PC-3 (cell line): ENCODE measurements around the gene ADCY9. TPM values are rescaled to one million over a fixed set of nuclear protein-coding genes. Genes with fewer than 3 reads are reported as not detected.

Source experiments
- ATAC-seq: fragments of 200-7000 bp; cut with Tn5 transposase; 2 replicates; pipeline ENCODE4 v1.9.1; 2020; ENCODE audit warnings: mild to moderate bottlenecking, moderate library complexity
- BruUV-seq: library from RNA; stranded (reverse); fragments of 400-500 nt; replicated peaks from 2 replicates; lab custom pipeline; 2021; lab: Mats Ljungman, UMichigan
- CTCF ChIA-PET: fragments of 300-600 bp; sonication (Branson Sonifier 250); formaldehyde crosslinking; loops from one replicate; lab custom pipeline; 2022; ENCODE audit warnings: antibody characterized with exemption; lab: Charles Lee
- POLR2A ChIA-PET: fragments of 300-600 bp; sonication (Branson Sonifier 250); formaldehyde crosslinking; loops from one replicate; lab custom pipeline; 2022; ENCODE audit warnings: antibody characterized with exemption; ENCODE audit not compliant: unreplicated experiment; lab: Charles Lee
- DNase-seq: peaks from one replicate; pipeline ENCODE4 v3.0.0-alpha.2; 2015
- H2AFZ ChIP-seq: fragments of 300-600 bp; sonication (generic); 2 replicates; pipeline ENCODE4 v1.6.0; 2016; ENCODE audit warnings: antibody characterized with exemption, low read length
- H3F3A ChIP-seq: fragments of 300-600 bp; sonication (generic); one replicate; pipeline ENCODE4 v1.6.0; 2017; ENCODE audit warnings: antibody characterized with exemption, low read length, control low read depth, mild to moderate bottlenecking; ENCODE audit not compliant: unreplicated experiment
- H3K27ac ChIP-seq: fragments of 300-600 bp; sonication (generic); 2 replicates; pipeline ENCODE4 v1.5.1; 2016; ENCODE audit warnings: mild to moderate bottlenecking, low read length
- H3K27me3 ChIP-seq: fragments of 300-600 bp; sonication (generic); 2 replicates; pipeline ENCODE4 v1.6.1; 2016; ENCODE audit warnings: low read length, mixed read lengths
- H3K36me3 ChIP-seq: fragments of 300-600 bp; sonication (generic); 2 replicates; pipeline ENCODE4 v1.6.1; 2016; ENCODE audit warnings: low read depth, mixed run types, low read length, mixed read lengths
- H3K4me1 ChIP-seq: fragments of 300-600 bp; sonication (generic); 2 replicates; pipeline ENCODE4 v1.5.1; 2016; ENCODE audit warnings: low read length; ENCODE audit not compliant: insufficient read depth
- H3K4me2 ChIP-seq: fragments of 300-600 bp; sonication (generic); 2 replicates; pipeline ENCODE4 v1.6.0; 2016; ENCODE audit warnings: low read length
- H3K4me3 ChIP-seq: fragments of 300-600 bp; sonication (generic); 2 replicates; pipeline ENCODE4 v1.5.1; 2016; ENCODE audit warnings: mild to moderate bottlenecking, low read length, mixed read lengths
- H3K79me2 ChIP-seq: fragments of 300-600 bp; sonication (generic); 2 replicates; pipeline ENCODE4 v1.6.1; 2017; ENCODE audit warnings: low read length, mixed read lengths
- H3K9ac ChIP-seq: fragments of 300-600 bp; sonication (generic); 2 replicates; pipeline ENCODE4 v1.6.0; 2016; ENCODE audit warnings: mild to moderate bottlenecking, low read length
- H3K9me2 ChIP-seq: fragments of 300-600 bp; sonication (generic); replicated peaks from 2 replicates; pipeline ENCODE4 v1.6.1; 2016; ENCODE audit warnings: mixed run types, low read length, mixed read lengths
- H3K9me3 ChIP-seq: fragments of 300-600 bp; sonication (generic); 2 replicates; pipeline ENCODE4 v1.6.1; 2016; ENCODE audit warnings: low read length, mixed read lengths
- H4K20me1 ChIP-seq: fragments of 300-600 bp; sonication (generic); 2 replicates; pipeline ENCODE4 v1.6.1; 2016; ENCODE audit warnings: low read length, mixed read lengths
- EZH2 ChIP-seq: fragments of 300-600 bp; sonication (generic); IDR thresholded peaks from one replicate; pipeline ENCODE4 v1.6.1; 2017; ENCODE audit warnings: antibody characterized with exemption, mild to moderate bottlenecking, low read length; ENCODE audit not compliant: unreplicated experiment
- EZH2phosphoT487 ChIP-seq: fragments of 300-600 bp; sonication (generic); IDR thresholded peaks from 2 replicates; pipeline ENCODE4 v1.6.1; 2018; ENCODE audit warnings: mild to moderate bottlenecking, antibody characterized with exemption, low read length, borderline replicate concordance
- intact Hi-C: fragments of 100-400 bp; cut with micrococcal nuclease; formaldehyde crosslinking; loops from 2 replicates; pipeline ENCODE4 v1.9.0; 2023
- total RNA-seq: library from RNA; depleted of rRNA; stranded (reverse); fragments of >200 nt; gene quantifications from 2 replicates; pipeline ENCODE4 v1.2.3, GENCODE V29; 2014
- TF ChIP-seq, protein P1 (sequence below): fragments of 300-600 bp; sonication (generic); conservative IDR thresholded peaks from 2 replicates; pipeline ENCODE4 v1.5.1; 2017; ENCODE audit warnings: antibody characterized with exemption, low read depth, mild to moderate bottlenecking, low read length

ADCY9 gene
- total RNA-seq, 1 experiment from 2014 or later, result 6.2 TPM

- ATAC-seq, result no peak
- no peak overlapping the region for H3K4me3 ChIP-seq
- intact Hi-C loops, result no loop called here
- H4K20me1 ChIP-seq, result no peaks in the 10 kb centered on the region
- H3K79me2 ChIP-seq, result no peaks in the 10 kb centered on the region
- no peaks in the 10 kb centered on the region for H3K9me2 ChIP-seq
- no peak overlapping the region for H3K9ac ChIP-seq
- DNase-seq, result no peak
- BruUV-seq, result no TSS peak
- TF ChIP-seq, protein P1, sequence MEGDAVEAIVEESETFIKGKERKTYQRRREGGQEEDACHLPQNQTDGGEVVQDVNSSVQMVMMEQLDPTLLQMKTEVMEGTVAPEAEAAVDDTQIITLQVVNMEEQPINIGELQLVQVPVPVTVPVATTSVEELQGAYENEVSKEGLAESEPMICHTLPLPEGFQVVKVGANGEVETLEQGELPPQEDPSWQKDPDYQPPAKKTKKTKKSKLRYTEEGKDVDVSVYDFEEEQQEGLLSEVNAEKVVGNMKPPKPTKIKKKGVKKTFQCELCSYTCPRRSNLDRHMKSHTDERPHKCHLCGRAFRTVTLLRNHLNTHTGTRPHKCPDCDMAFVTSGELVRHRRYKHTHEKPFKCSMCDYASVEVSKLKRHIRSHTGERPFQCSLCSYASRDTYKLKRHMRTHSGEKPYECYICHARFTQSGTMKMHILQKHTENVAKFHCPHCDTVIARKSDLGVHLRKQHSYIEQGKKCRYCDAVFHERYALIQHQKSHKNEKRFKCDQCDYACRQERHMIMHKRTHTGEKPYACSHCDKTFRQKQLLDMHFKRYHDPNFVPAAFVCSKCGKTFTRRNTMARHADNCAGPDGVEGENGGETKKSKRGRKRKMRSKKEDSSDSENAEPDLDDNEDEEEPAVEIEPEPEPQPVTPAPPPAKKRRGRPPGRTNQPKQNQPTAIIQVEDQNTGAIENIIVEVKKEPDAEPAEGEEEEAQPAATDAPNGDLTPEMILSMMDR, result no peak
- TF ChIP-seq EZH2 (no peak), EZH2phosphoT487 (no peak)
- H3K4me2 ChIP-seq, result no peak overlapping the region
- H3K27me3 ChIP-seq, result no peaks in the 10 kb centered on the region
- no peaks in the 10 kb centered on the region for H3K36me3 ChIP-seq
- H3F3A ChIP-seq, result no peaks in the 10 kb centered on the region
- H3K9me3 ChIP-seq, result no peaks in the 10 kb centered on the region
- ChIA-PET POLR2A (no interaction called here), CTCF (no interaction called here)
- no peaks in the 10 kb centered on the region for H3K4me1 ChIP-seq
- H3K27ac ChIP-seq, result no peak overlapping the region
- no peak overlapping the region for H2AFZ ChIP-seq
Observed at GRCh38 chr16:4082474-4083044, 33.7 kb downstream of the ADCY9 start.

GRCh38 chr16:4081521-4082021 lies 34.7 kb downstream of the ADCY9 start:
- POLR2A ChIA-PET, result no interaction called here
- no peak for DNase-seq
- H3K79me2 ChIP-seq, result no peaks in the 10 kb centered on the region
- H2AFZ ChIP-seq, result no peak overlapping the region
- intact Hi-C loops, result no loop called here
- H3K9me3 ChIP-seq, result no peaks in the 10 kb centered on the region
- CTCF ChIA-PET, result no interaction called here
- H3K27ac ChIP-seq, result no peak overlapping the region
- no peaks in the 10 kb centered on the region for H3K4me1 ChIP-seq
- H4K20me1 ChIP-seq, result no peaks in the 10 kb centered on the region
- no peak overlapping the region for H3K4me2 ChIP-seq
- no peaks in the 10 kb centered on the region for H3K27me3 ChIP-seq
- no peak overlapping the region for H3K9ac ChIP-seq
- ATAC-seq, result no peak
- BruUV-seq, result no TSS peak
- H3K9me2 ChIP-seq, result no peaks in the 10 kb centered on the region
- H3K36me3 ChIP-seq, result no peaks in the 10 kb centered on the region
- no peaks in the 10 kb centered on the region for H3F3A ChIP-seq
- no peak for TF ChIP-seq EZH2
- TF ChIP-seq, protein P1, result no peak
- no peak for TF ChIP-seq EZH2phosphoT487
- no peak overlapping the region for H3K4me3 ChIP-seq

DNA sequence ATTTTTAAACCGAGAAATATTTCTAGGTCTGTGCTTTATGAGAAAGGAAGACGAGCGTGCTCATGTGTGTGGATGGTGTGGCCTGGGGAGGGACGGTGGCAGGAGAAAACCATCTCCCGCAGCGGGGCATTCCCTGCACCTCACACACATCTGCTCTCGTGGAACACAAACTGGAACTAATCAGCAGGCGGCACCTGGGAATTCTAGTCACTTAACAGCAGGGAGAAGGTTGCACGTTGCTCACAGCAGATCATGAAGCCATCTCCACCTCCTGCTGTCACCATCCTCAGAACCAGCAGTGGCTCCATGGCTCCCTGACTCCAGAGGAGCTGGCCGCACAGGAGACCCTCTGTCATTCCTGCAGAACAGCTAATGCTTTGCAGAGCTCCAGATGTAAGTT lies 35.2 kb downstream of the ADCY9 start:
- Histone ChIP-seq H3K4me2 (no peak overlapping the region), H3K27me3 (no peaks in the 10 kb centered on the region), H3K27ac (no peak overlapping the region), H3K9ac (no peak overlapping the region), H4K20me1 (no peaks in the 10 kb centered on the region), H2AFZ (no peak overlapping the region), H3K9me3 (no peaks in the 10 kb centered on the region), H3K36me3 (no peaks in the 10 kb centered on the region), H3F3A (no peaks in the 10 kb centered on the region), H3K79me2 (no peaks in the 10 kb centered on the region), H3K4me1 (no peaks in the 10 kb centered on the region), H3K9me2 (no peaks in the 10 kb centered on the region), H3K4me3 (no peak overlapping the region)
- ATAC-seq, result no peak
- CTCF ChIA-PET, result no interaction called here
- intact Hi-C loops, result no loop called here
- BruUV-seq, result no TSS peak
- DNase-seq, result no peak
- TF ChIP-seq, protein P1, result no peak
- TF ChIP-seq EZH2 (no peak), EZH2phosphoT487 (no peak)
- POLR2A ChIA-PET, result no interaction called here
